ENCODE results near the gene FNDC3B. TPM values are rescaled to one million over a fixed set of nuclear protein-coding genes. Genes with fewer than 3 reads are reported as not detected.

The FNDC3B gene
- total and polyA plus RNA-seq, 2 donors (not counting 3 experiments of a cell fraction or from before 2014, with no cell fraction given) = 91.6 to 295 TPM

DNA sequence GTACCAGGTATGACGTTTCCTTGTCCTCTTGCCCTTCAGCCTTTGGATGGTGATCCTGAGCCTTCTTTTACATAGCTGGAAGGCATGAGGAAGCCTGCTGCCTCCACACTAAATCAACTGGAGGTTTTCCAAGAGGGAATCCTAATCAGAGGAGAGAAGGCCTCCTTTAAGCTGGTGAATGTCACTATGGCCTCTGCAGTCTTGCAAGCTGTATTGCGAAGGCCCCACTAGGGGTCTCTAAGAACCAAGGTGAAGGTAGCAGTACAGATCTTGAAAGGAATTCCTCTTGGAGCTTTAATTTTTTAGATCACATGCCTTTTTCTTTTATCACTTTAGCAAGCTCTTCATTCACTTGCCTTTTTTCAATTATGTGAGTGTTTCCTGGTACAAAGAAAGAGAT lies 289.7 kb downstream of the FNDC3B start:
- BruUV-seq (replicated peaks) = no TSS peak
- intact Hi-C loops (cut with micrococcal nuclease) (no loop called here), dilution Hi-C loops (cut with MboI; ENCODE audit: extremely low pct_ligation_motif_present, low sequenced_read_pairs) (no loop called here)
- Histone ChIP-seq H2AFZ (ENCODE audit: low read depth, low read length) (no peak overlapping the region), H3K4me2 (ENCODE audit: insufficient read depth, low read length) (no peak overlapping the region), H3K27ac (ENCODE audit: insufficient read depth, low read depth, low read length) (no peak overlapping the region), H3K36me3 (ENCODE audit: control insufficient read depth in 2 of 2, extremely low read depth in 1 of 2, insufficient read depth in 2 of 2, low read length in 2 of 2) (peaks cover 46 to 49% of the 10 kb centered on the region in 2 experiments), H3K9ac (replicated peaks; ENCODE audit: extremely low read depth, insufficient read depth, low read length) (no peak overlapping the region), H3K9me3 (replicated peaks; ENCODE audit: control insufficient read depth, insufficient read depth, low read length) (no peaks in the 10 kb centered on the region), H3K79me2 (ENCODE audit: control insufficient read depth, insufficient read depth, low read length) (peaks cover 2% of the 10 kb centered on the region), H3K27me3 (ENCODE audit: control insufficient read depth in 2 of 2, insufficient read depth in 2 of 2, low read length in 2 of 2) (no peaks in the 10 kb centered on the region), H3K9me1 (replicated peaks; ENCODE audit: control insufficient read depth, extremely low read depth, insufficient read depth, low read length) (no peaks in the 10 kb centered on the region), H3K4me1 (ENCODE audit: control insufficient read depth, extremely low read depth, insufficient read depth, low read length) (no peaks in the 10 kb centered on the region), H3K4me3 (replicated peaks in 1 of 3; ENCODE audit: insufficient read depth in 1 of 3, low read depth in 1 of 3, low read length in 3 of 3) (no peak overlapping the region), H4K20me1 (replicated peaks; ENCODE audit: control insufficient read depth, extremely low read depth, insufficient read depth, low read length) (peaks cover 2% of the 10 kb centered on the region)
- CTCF ChIA-PET = interaction anchor here (1.0 to 2.1 kb wide), 5 partner anchors 10 to 556 kb away, joined by 3 to 8 read pairs (median 4); no protein-coding TSS in a partner anchor
- TF ChIP-seq, protein P1, sequence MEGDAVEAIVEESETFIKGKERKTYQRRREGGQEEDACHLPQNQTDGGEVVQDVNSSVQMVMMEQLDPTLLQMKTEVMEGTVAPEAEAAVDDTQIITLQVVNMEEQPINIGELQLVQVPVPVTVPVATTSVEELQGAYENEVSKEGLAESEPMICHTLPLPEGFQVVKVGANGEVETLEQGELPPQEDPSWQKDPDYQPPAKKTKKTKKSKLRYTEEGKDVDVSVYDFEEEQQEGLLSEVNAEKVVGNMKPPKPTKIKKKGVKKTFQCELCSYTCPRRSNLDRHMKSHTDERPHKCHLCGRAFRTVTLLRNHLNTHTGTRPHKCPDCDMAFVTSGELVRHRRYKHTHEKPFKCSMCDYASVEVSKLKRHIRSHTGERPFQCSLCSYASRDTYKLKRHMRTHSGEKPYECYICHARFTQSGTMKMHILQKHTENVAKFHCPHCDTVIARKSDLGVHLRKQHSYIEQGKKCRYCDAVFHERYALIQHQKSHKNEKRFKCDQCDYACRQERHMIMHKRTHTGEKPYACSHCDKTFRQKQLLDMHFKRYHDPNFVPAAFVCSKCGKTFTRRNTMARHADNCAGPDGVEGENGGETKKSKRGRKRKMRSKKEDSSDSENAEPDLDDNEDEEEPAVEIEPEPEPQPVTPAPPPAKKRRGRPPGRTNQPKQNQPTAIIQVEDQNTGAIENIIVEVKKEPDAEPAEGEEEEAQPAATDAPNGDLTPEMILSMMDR (IDR thresholded peaks at IDR 0.05; ENCODE audit: extremely low read depth in 1 of 2, insufficient read depth in 1 of 2, low read depth in 1 of 2, low read length in 2 of 2) = peak in 1 of 2 donors; percentile 6
- TF ChIP-seq GATA2 (IDR thresholded peaks at IDR 0.05; ENCODE audit: insufficient read depth, insufficient read length, low read depth, low read length) = no peak
- DNase-seq (ENCODE audit: low read depth, low spot score) = no peak
- no peak for FAIRE-seq
- POLR2A ChIA-PET = no interaction called here

DNA sequence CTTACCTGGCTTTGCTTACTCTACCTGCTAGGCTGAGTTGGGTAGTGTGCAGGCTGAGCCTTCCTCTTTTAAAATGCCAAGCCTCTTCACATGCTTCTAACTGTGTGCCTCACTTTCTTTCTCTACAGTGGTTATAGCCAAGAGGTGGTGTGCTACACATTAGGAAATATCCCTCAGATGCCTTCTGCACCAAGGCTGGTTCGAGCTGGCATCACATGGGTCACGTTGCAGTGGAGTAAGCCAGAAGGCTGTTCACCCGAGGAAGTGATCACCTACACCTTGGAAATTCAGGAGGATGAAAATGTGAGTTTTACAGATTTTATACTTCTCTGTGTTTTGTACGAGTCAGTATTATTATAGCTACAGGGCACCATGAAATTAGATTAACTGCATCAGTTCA lies 291.0 kb downstream of the FNDC3B start:
- peaks cover 2% of the 10 kb centered on the region for H4K20me1 ChIP-seq (replicated peaks; ENCODE audit: control insufficient read depth, extremely low read depth, insufficient read depth, low read length)
- peaks cover 2% of the 10 kb centered on the region for H3K79me2 ChIP-seq (ENCODE audit: control insufficient read depth, insufficient read depth, low read length)
- H3K36me3 ChIP-seq (ENCODE audit: control insufficient read depth in 2 of 2, extremely low read depth in 1 of 2, insufficient read depth in 2 of 2, low read length in 2 of 2) = peaks cover 41 to 42% of the 10 kb centered on the region in 2 experiments
- TF ChIP-seq EZH2 (IDR thresholded peaks at IDR 0.05; ENCODE audit: borderline replicate concordance, low read depth, low read length, severe bottlenecking) (no peak), FOS (IDR thresholded peaks at IDR 0.05; ENCODE audit: borderline replicate concordance, insufficient read depth, low read length) (no peak), POLR2AphosphoS5 (IDR thresholded peaks at IDR 0.05; ENCODE audit: insufficient read depth, low read depth, low read length) (no peak), MYC (IDR thresholded peaks at IDR 0.05; ENCODE audit: low read depth, low read length) (no peak), JUN (IDR thresholded peaks at IDR 0.05; ENCODE audit: borderline replicate concordance, insufficient read depth, insufficient read length, low read depth) (no peak), GATA2 (IDR thresholded peaks at IDR 0.05; ENCODE audit: insufficient read depth, insufficient read length, low read depth, low read length) (no peak), POLR2A (IDR thresholded peaks at IDR 0.05; ENCODE audit: low read depth, low read length) (no peak)
- TF ChIP-seq, protein P2, sequence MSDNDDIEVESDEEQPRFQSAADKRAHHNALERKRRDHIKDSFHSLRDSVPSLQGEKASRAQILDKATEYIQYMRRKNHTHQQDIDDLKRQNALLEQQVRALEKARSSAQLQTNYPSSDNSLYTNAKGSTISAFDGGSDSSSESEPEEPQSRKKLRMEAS (IDR thresholded peaks at IDR 0.05; ENCODE audit: insufficient read depth, insufficient read length) = no peak
- TF ChIP-seq, protein P1 (IDR thresholded peaks at IDR 0.05; ENCODE audit: extremely low read depth in 1 of 2, insufficient read depth in 1 of 2, low read depth in 1 of 2, low read length in 2 of 2) = no peak
- H3K4me1 ChIP-seq (ENCODE audit: control insufficient read depth, extremely low read depth, insufficient read depth, low read length) = no peaks in the 10 kb centered on the region
- no peaks in the 10 kb centered on the region for H3K27me3 ChIP-seq (ENCODE audit: control insufficient read depth in 2 of 2, insufficient read depth in 2 of 2, low read length in 2 of 2)
- POLR2A ChIA-PET = no interaction called here
- CTCF ChIA-PET = interaction anchor here (0.8 kb wide), 1 partner anchor 11 kb away, joined by 3 read pairs; no protein-coding TSS in a partner anchor
- DNase-seq (ENCODE audit: low read depth, low spot score) (no peak), FAIRE-seq (no peak)
- no peak overlapping the region for H3K4me2 ChIP-seq (ENCODE audit: insufficient read depth, low read length)
- no peaks in the 10 kb centered on the region for H3K9me3 ChIP-seq (replicated peaks; ENCODE audit: control insufficient read depth, insufficient read depth, low read length)
- dilution Hi-C loops (cut with MboI; ENCODE audit: extremely low pct_ligation_motif_present, low sequenced_read_pairs) = no loop called here
- no TSS peak for BruUV-seq (replicated peaks)
- no peak overlapping the region for H3K9ac ChIP-seq (replicated peaks; ENCODE audit: extremely low read depth, insufficient read depth, low read length)
- H3K9me1 ChIP-seq (replicated peaks; ENCODE audit: control insufficient read depth, extremely low read depth, insufficient read depth, low read length) = no peaks in the 10 kb centered on the region
- intact Hi-C loops (cut with micrococcal nuclease) = loop anchor here (5.0 kb wide), 1 partner anchor 548 kb away; no protein-coding TSS in a partner anchor
- no peak overlapping the region for H3K27ac ChIP-seq (ENCODE audit: insufficient read depth, low read depth, low read length)
- H2AFZ ChIP-seq (ENCODE audit: low read depth, low read length) = no peak overlapping the region
- H3K4me3 ChIP-seq (replicated peaks in 1 of 3; ENCODE audit: insufficient read depth in 1 of 3, low read depth in 1 of 3, low read length in 3 of 3) = no peak overlapping the region
